ENCODE measurements around the gene TTYH2. TPM values are rescaled to one million over a fixed set of nuclear protein-coding genes. Genes with fewer than 3 reads are reported as not detected.

Gene TTYH2
- total RNA-seq, 1 experiment from 2014 or later: 1.5 TPM

GRCh38 chr17:74309902-74310301 is 96.5 kb downstream of the TTYH2 start:
- Histone ChIP-seq H4K20me1 (ENCODE audit: insufficient read depth) (no peaks in the 10 kb centered on the region), H3K9me3 (ENCODE audit: insufficient read depth, low read depth) (no peaks in the 10 kb centered on the region), H3F3A (ENCODE audit: insufficient read depth, low read depth) (no peaks in the 10 kb centered on the region), H3K79me2 (ENCODE audit: low read depth) (no peaks in the 10 kb centered on the region), H3K27me3 (ENCODE audit: insufficient read depth, low read depth) (peaks cover 80% of the 10 kb centered on the region), H3K36me3 (ENCODE audit: low read depth) (no peaks in the 10 kb centered on the region), H2AFZ (no peak overlapping the region), H3K4me3 (no peak overlapping the region), H3K27ac (no peak overlapping the region), H3K4me1 (replicated peaks; ENCODE audit: insufficient read depth) (no peaks in the 10 kb centered on the region), H3K9me2 (ENCODE audit: insufficient read depth) (no peaks in the 10 kb centered on the region), H3K4me2 (no peak overlapping the region)
- intact Hi-C loops (cut with micrococcal nuclease; ENCODE audit: unreplicated experiment): loop anchor here (10.0 kb wide), 1 partner anchor 145 kb away; no protein-coding TSS in a partner anchor
- ChIA-PET CTCF (no interaction called here), POLR2A (ENCODE audit: unreplicated experiment) (no interaction called here)
- DNase-seq: no peak
- BruUV-seq (replicated peaks): no TSS peak
- TF ChIP-seq EZH2 (IDR thresholded peaks at IDR 0.05; ENCODE audit: low read depth) (no peak), CTCF (conservative IDR thresholded peaks at IDR 0.05) (no peak)

Other genes with a start within 250 kb of the TTYH2 start
- 761 and 961 TPM in 2 replicates for gene RPL38, start 9.9 kb upstream of the TTYH2 start, total RNA-seq (2021)
- gene DNAI2, start 60.7 kb downstream of the TTYH2 start, total RNA-seq (2021): not detected in 2 replicates
- not detected in 2 replicates for gene KIF19, start 112.7 kb downstream of the TTYH2 start, total RNA-seq (2021)
- gene BTBD17, start 148.3 kb downstream of the TTYH2 start, total RNA-seq (2021): not detected in 2 replicates
- gene GPR142, start 153.9 kb downstream of the TTYH2 start, total RNA-seq (2021): not detected in 2 replicates
- gene GPRC5C, start 218.5 kb downstream of the TTYH2 start, total RNA-seq (2021): 27.9 and 32.4 TPM in 2 replicates